Putamen (tissue), 1 donor: ENCODE data around the gene CMTM2.

Source experiments
- DNase-seq: peaks from one replicate; pipeline ENCODE4 v3.0.0-alpha.2; 2016; ENCODE audit warnings: low spot score

CMTM2 gene

GRCh38 chr16:66578651-66579531, at the start of gene CMTM2:
TSS of gene CMTM2 (plus strand) at chr16:66579463. CDS start at chr16:66579608, 145 bp downstream.
- no peak for DNase-seq

- DNase-seq = no peak
Observed at GRCh38 chr16:66529475-66529874, 49.8 kb upstream of the CMTM2 start.

- no peak for DNase-seq
Observed at GRCh38 chr16:66534376-66534799, 44.9 kb upstream of the CMTM2 start.

GRCh38 chr16:66536525-66536924, 42.7 kb upstream of the CMTM2 start:
- no peak for DNase-seq

- DNase-seq = no peak
Observed at GRCh38 chr16:66537236-66537635, 42.0 kb upstream of the CMTM2 start.

GRCh38 chr16:66538910-66539309, 40.4 kb upstream of the CMTM2 start:
- DNase-seq = no peak

GRCh38 chr16:66539623-66540469, 39.4 kb upstream of the CMTM2 start:
- no peak for DNase-seq

GRCh38 chr16:66541388-66542355, 37.6 kb upstream of the CMTM2 start:
- no peak for DNase-seq

GRCh38 chr16:66542396-66542795, 36.9 kb upstream of the CMTM2 start:
- no peak for DNase-seq

- DNase-seq = no peak
Observed at GRCh38 chr16:66543541-66543940, 35.7 kb upstream of the CMTM2 start.

- DNase-seq = no peak
Observed at GRCh38 chr16:66544016-66544757, 35.1 kb upstream of the CMTM2 start.

- DNase-seq = no peak
Observed at GRCh38 chr16:66547101-66547989, 31.9 kb upstream of the CMTM2 start.

- no peak for DNase-seq
Observed at GRCh38 chr16:66548068-66548467, 31.2 kb upstream of the CMTM2 start.

- DNase-seq = no peak
Observed at GRCh38 chr16:66548868-66549267, 30.4 kb upstream of the CMTM2 start.

- DNase-seq = peak; percentile 58
Observed at GRCh38 chr16:66549284-66550131, 29.8 kb upstream of the CMTM2 start, which contains the start of gene TK2. TSS of gene TK2 (minus strand) at chr16:66550122. CDS start at chr16:66550061, 61 bp downstream.

- no peak for DNase-seq
Observed at GRCh38 chr16:66551348-66551759, 27.9 kb upstream of the CMTM2 start.

GRCh38 chr16:66551788-66552285, 27.4 kb upstream of the CMTM2 start:
- no peak for DNase-seq

- DNase-seq = peak; percentile 91
Observed at GRCh38 chr16:66552286-66553177, 26.7 kb upstream of the CMTM2 start, which contains the start of gene CKLF. TSS of gene CKLF (plus strand) at chr16:66552576. CDS start at chr16:66552716, 140 bp downstream.
